ENCODE measurements around the gene PDE4D. TPM values are rescaled to one million over a fixed set of nuclear protein-coding genes. Genes with fewer than 3 reads are reported as not detected.

Gene PDE4D
- total RNA-seq, 2 donors from 2014 or later, result 207 to 300 TPM

- Mint-ChIP-seq H3K4me3 (no peak overlapping the region), H3K36me3 (ENCODE audit: low read depth) (no peaks in the 10 kb centered on the region), H3K27ac (no peak overlapping the region), H3K27me3 (no peaks in the 10 kb centered on the region), H3K4me1 (no peaks in the 10 kb centered on the region)
- ATAC-seq, result no peak
- no peaks in the 10 kb centered on the region for H3K9me3 ChIP-seq (ENCODE audit: control insufficient read depth, low read length, poor library complexity, severe bottlenecking)
- no peak for DNase-seq
These were observed 276.2 kb downstream of the PDE4D start for GRCh38 chr5:59617186-59617771.

DNA sequence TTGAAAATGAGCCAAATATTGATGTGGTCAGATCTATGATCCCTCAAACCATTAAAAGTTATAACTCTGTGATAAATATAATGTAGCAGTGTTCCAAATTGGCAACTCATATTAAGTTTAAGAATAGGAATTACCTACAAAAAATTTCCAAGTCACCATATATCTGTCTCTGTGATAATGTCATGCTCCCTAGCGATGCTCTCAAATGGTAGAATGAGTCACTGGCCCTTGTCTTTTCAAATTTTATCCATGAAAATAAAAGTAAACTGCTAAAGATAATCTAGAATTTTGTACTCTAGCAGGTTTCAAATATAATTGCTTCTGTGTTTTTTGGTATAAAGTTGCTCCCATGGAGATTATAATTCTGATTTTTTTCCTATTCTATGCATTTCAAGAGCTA is 277.1 kb downstream of the PDE4D start:
- H3K4me3 Mint-ChIP-seq, result no peak overlapping the region
- no peaks in the 10 kb centered on the region for H3K27me3 Mint-ChIP-seq
- ATAC-seq (no peak), DNase-seq (no peak)
- no peak overlapping the region for H3K27ac Mint-ChIP-seq
- H3K36me3 Mint-ChIP-seq (ENCODE audit: low read depth), result no peaks in the 10 kb centered on the region
- H3K9me3 ChIP-seq (ENCODE audit: control insufficient read depth, low read length, poor library complexity, severe bottlenecking), result no peaks in the 10 kb centered on the region
- no peaks in the 10 kb centered on the region for H3K4me1 Mint-ChIP-seq

- no peak for ATAC-seq
- Mint-ChIP-seq H3K27ac (no peak overlapping the region), H3K27me3 (no peaks in the 10 kb centered on the region), H3K4me1 (no peaks in the 10 kb centered on the region), H3K36me3 (ENCODE audit: low read depth) (no peaks in the 10 kb centered on the region), H3K4me3 (no peak overlapping the region)
- no peaks in the 10 kb centered on the region for H3K9me3 ChIP-seq (ENCODE audit: control insufficient read depth, low read length, poor library complexity, severe bottlenecking)
- no peak for DNase-seq
These were observed 278.3 kb downstream of the PDE4D start for GRCh38 chr5:59615272-59615671.

GRCh38 chr5:59609501-59610265 is 283.8 kb downstream of the PDE4D start:
- Mint-ChIP-seq H3K27ac (no peak overlapping the region), H3K4me3 (no peak overlapping the region), H3K4me1 (peaks cover 3% of the 10 kb centered on the region), H3K36me3 (ENCODE audit: low read depth) (no peaks in the 10 kb centered on the region), H3K27me3 (peaks cover 14% of the 10 kb centered on the region)
- DNase-seq (no peak), ATAC-seq (no peak)
- H3K9me3 ChIP-seq (ENCODE audit: control insufficient read depth, low read length, poor library complexity, severe bottlenecking), result no peaks in the 10 kb centered on the region

DNA sequence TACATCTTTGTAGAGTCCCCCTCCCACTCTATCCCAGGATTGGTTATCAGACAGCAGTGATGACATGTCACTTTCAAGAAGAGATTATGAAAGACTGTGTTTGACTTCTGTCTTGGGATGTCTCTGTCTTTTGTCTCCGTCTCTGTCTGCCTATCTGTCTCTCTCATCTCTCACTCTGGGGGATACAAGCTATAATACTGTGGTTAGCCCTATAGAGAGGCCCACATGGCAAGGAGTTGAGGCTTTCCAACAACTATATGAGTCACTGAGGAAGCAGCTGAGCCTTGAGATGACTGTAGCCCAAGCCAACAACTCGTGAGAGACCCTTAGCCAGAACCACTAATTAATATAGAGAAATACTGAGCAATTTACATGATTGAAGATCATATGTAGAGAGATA is 284.8 kb downstream of the PDE4D start:
- Mint-ChIP-seq H3K36me3 (ENCODE audit: low read depth) (no peaks in the 10 kb centered on the region), H3K4me1 (peaks cover 3% of the 10 kb centered on the region), H3K27me3 (peaks cover 19% of the 10 kb centered on the region), H3K4me3 (no peak overlapping the region), H3K27ac (no peak overlapping the region)
- ATAC-seq, result no peak
- DNase-seq, result no peak
- no peaks in the 10 kb centered on the region for H3K9me3 ChIP-seq (ENCODE audit: control insufficient read depth, low read length, poor library complexity, severe bottlenecking)

GRCh38 chr5:59607138-59607765 is 286.3 kb downstream of the PDE4D start:
- no peak overlapping the region for H3K27ac Mint-ChIP-seq
- H3K9me3 ChIP-seq (ENCODE audit: control insufficient read depth, low read length, poor library complexity, severe bottlenecking), result no peaks in the 10 kb centered on the region
- H3K4me1 Mint-ChIP-seq, result peaks cover 3% of the 10 kb centered on the region
- H3K36me3 Mint-ChIP-seq (ENCODE audit: low read depth), result no peaks in the 10 kb centered on the region
- peaks cover 19% of the 10 kb centered on the region for H3K27me3 Mint-ChIP-seq
- DNase-seq (no peak), ATAC-seq (no peak)
- H3K4me3 Mint-ChIP-seq, result no peak overlapping the region

DNA sequence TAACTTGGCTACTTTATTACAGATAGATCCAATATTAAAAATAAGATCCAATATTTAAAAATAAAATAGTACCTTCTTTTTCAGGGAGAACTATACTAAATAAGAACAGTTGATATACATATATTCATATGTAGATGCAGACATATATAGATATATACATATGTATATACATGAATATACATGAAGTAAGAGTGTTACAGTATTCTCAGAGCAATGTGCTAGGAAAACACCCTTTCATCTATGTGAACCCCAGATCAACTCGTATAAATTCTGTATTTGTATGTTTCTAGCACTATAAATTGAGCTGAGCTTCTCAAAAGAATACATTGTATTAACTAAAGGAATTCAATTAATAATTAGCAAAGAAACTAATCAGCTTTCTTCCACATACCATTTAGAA is 287.6 kb downstream of the PDE4D start:
- Mint-ChIP-seq H3K27ac (no peak overlapping the region), H3K4me3 (no peak overlapping the region), H3K4me1 (peaks cover 3% of the 10 kb centered on the region), H3K27me3 (peaks cover 24% of the 10 kb centered on the region), H3K36me3 (ENCODE audit: low read depth) (no peaks in the 10 kb centered on the region)
- DNase-seq (no peak), ATAC-seq (no peak)
- no peaks in the 10 kb centered on the region for H3K9me3 ChIP-seq (ENCODE audit: control insufficient read depth, low read length, poor library complexity, severe bottlenecking)

- no peaks in the 10 kb centered on the region for H3K9me3 ChIP-seq (ENCODE audit: control insufficient read depth, low read length, poor library complexity, severe bottlenecking)
- peaks cover 23% of the 10 kb centered on the region for H3K27me3 Mint-ChIP-seq
- H3K36me3 Mint-ChIP-seq (ENCODE audit: low read depth), result no peaks in the 10 kb centered on the region
- DNase-seq, result no peak
- no peak for ATAC-seq
- no peak overlapping the region for H3K4me3 Mint-ChIP-seq
- H3K27ac Mint-ChIP-seq, result no peak overlapping the region
- peaks cover 3% of the 10 kb centered on the region for H3K4me1 Mint-ChIP-seq
These were observed 289.4 kb downstream of the PDE4D start for GRCh38 chr5:59604111-59604510.

DNA sequence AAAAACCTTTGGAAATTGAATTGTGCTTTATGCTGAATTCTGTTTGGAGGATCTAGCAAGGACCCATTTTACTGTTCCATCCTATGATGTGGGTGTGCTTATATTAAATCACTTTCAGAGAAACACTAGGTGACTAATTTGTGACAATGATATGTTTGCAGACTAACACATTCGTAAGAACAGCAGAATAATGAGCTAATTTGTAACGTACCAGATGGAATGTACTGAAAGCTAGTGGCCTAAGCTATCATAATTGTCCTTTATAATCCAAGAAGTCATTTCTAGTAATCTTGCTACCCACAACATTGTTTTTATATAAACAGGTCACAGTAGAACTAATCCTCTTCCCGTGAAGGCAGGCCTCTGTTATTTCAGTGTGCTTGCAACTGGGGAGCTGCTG is 292.5 kb downstream of the PDE4D start:
- no peak overlapping the region for H3K27ac Mint-ChIP-seq
- H3K27me3 Mint-ChIP-seq, result peaks cover 17% of the 10 kb centered on the region
- H3K4me3 Mint-ChIP-seq, result no peak overlapping the region
- H3K9me3 ChIP-seq (ENCODE audit: control insufficient read depth, low read length, poor library complexity, severe bottlenecking), result no peaks in the 10 kb centered on the region
- no peaks in the 10 kb centered on the region for H3K36me3 Mint-ChIP-seq (ENCODE audit: low read depth)
- H3K4me1 Mint-ChIP-seq, result peaks cover 2% of the 10 kb centered on the region
- no peak for ATAC-seq
- DNase-seq, result no peak

DNA sequence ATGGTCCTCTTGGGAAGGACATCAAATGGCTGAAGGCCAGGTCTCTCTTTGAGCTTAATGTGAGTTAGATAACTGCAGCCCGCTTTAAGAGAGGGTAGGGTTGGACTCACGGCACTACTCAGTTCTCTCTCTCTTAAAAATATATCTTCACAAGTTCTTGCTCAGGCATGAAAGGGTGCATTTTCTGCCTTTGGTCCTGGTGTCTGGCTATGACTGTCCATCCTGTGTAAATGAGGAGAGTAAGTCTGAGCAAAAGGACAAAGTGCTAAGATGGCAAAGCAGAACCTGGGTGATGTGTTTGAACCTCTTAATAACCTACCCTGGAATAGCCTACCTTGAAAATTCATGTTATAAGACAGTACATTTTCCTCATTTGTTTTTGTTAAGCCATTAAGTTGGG is 293.4 kb downstream of the PDE4D start:
- ATAC-seq, result no peak
- peaks cover 2% of the 10 kb centered on the region for H3K4me1 Mint-ChIP-seq

DNA sequence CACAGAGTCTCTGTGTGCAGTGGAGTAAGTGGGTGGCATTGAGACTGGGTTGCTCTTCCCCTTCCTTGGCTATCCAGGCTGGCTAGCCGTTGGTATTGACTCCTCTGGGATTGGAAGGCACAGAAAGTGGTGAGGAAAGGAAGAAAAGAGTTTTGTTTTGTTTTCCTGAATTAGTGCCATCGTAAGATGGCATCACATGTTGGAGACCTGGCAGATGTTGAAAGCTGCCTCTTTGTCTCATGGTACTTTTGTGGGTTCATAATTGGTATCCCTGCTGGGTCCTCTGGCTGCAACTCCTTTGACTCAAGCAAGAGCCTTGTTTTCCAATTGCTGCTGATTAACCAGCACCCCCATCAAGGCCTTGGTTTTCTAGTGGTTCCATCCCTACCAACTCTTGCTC is 293.8 kb downstream of the PDE4D start:
- ATAC-seq (no peak), DNase-seq (no peak)
- Mint-ChIP-seq H3K27me3 (peaks cover 17% of the 10 kb centered on the region), H3K4me1 (peaks cover 2% of the 10 kb centered on the region), H3K4me3 (no peak overlapping the region), H3K36me3 (ENCODE audit: low read depth) (no peaks in the 10 kb centered on the region), H3K27ac (no peak overlapping the region)
- no peaks in the 10 kb centered on the region for H3K9me3 ChIP-seq (ENCODE audit: control insufficient read depth, low read length, poor library complexity, severe bottlenecking)

More for the DNA sequence above, 293.4 kb downstream of the PDE4D start:
- Mint-ChIP-seq H3K27me3 (peaks cover 17% of the 10 kb centered on the region), H3K36me3 (ENCODE audit: low read depth) (no peaks in the 10 kb centered on the region), H3K27ac (no peak overlapping the region), H3K4me3 (no peak overlapping the region)
- DNase-seq, result no peak
- H3K9me3 ChIP-seq (ENCODE audit: control insufficient read depth, low read length, poor library complexity, severe bottlenecking), result no peaks in the 10 kb centered on the region

GRCh38 chr5:59598547-59598874 is 295.0 kb downstream of the PDE4D start:
- ATAC-seq (no peak), DNase-seq (no peak)
- no peaks in the 10 kb centered on the region for H3K9me3 ChIP-seq (ENCODE audit: control insufficient read depth, low read length, poor library complexity, severe bottlenecking)
- Mint-ChIP-seq H3K4me1 (peaks cover 2% of the 10 kb centered on the region), H3K27me3 (peaks cover 13% of the 10 kb centered on the region), H3K4me3 (no peak overlapping the region), H3K27ac (no peak overlapping the region), H3K36me3 (ENCODE audit: low read depth) (no peaks in the 10 kb centered on the region)

DNA sequence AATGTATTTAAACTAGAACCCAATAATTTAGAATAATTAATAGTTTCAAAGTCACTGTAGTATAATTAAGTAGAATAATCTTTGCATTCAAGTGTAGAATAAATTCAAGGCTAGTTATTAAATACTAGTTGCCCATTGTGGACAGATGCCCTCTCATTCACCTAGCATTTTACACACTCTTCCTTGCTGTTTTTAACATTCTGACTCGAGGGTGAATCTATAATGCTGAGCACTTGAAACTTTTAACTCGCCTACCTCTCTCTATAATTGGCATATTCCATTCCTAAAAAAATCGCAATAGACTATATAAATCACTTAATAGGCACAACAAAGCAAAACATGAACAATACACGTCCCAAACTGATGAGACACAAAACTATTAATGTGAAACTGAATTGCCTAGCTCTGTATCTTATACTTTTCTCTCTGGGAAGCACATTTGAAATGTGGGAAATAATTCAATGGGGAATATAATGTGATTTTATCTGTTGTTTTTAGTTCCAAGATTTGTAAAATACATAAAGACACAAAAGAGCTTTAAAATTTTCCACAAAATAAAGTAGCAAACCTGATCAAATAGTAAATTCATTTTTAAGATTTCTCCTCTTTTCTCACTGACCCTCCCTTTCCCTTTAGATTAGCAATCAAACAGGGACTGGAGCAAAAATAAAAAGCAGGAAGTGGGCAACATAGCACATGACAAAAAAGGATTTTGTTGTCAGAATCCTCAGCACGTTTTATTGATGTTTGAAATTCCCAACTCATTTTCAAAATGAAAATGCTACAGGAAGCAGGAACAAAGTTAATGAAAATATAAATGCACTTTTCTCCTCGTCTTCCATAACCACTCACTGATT is 295.6 kb downstream of the PDE4D start:
- ATAC-seq (no peak), DNase-seq (no peak)
- peaks cover 2% of the 10 kb centered on the region for H3K4me1 Mint-ChIP-seq
- no peak overlapping the region for H3K4me3 Mint-ChIP-seq
- no peaks in the 10 kb centered on the region for H3K9me3 ChIP-seq (ENCODE audit: control insufficient read depth, low read length, poor library complexity, severe bottlenecking)
- H3K27ac Mint-ChIP-seq, result no peak overlapping the region
- no peaks in the 10 kb centered on the region for H3K36me3 Mint-ChIP-seq (ENCODE audit: low read depth)
- H3K27me3 Mint-ChIP-seq, result peaks cover 13% of the 10 kb centered on the region
